Gastroesophageal sphincter (tissue), 3 donors: Measurements from ENCODE around the gene VTI1A.

ENCODE experiments used
- POLR2A ChIP-seq, 2 donors: fragments of 450-650 bp; IDR thresholded peaks; one replicate each; pipeline ENCODE4 v1.6.1; 2017; ENCODE audit warnings: antibody characterized with exemption in 2 of 2, mild to moderate bottlenecking in 2 of 2, moderate library complexity in 1 of 2
- POLR2AphosphoS5 ChIP-seq: sonication (generic); formaldehyde crosslinking; IDR thresholded peaks from one replicate; pipeline ENCODE4 v1.6.1; 2017; ENCODE audit warnings: antibody characterized with exemption
- TF ChIP-seq, protein P1 (sequence below), 4 experiments: fragments of 200-600 bp in 2 of 4; fragments of 450-650 bp in 2 of 4; sonication (generic) in 1 of 4; IDR thresholded peaks; one replicate each; pipeline ENCODE4 v1.5.1; 2017 to 2019; ENCODE audit warnings: antibody characterized with exemption in 4 of 4, mild to moderate bottlenecking in 2 of 4, moderate library complexity in 2 of 4

DNA sequence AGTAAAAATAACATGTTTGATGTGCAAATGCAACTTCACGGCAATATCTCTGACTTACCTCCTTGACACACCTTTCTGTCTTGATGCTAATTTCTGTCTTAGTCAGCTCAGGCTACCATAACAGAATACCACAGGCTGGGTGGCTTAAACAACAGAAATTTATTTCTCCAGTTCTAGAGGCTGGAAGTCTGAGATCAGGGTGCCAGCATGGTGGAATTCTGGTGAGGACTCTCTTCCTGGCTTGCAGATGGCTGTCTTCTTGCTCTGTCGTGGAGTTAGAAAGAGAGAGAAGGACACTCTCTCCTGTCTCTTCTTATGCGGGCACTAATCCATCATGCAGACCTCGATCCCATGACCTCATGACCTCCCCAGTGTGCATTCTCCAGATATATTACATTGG, 134.9 kb downstream of the VTI1A start:
- TF ChIP-seq, protein P1, sequence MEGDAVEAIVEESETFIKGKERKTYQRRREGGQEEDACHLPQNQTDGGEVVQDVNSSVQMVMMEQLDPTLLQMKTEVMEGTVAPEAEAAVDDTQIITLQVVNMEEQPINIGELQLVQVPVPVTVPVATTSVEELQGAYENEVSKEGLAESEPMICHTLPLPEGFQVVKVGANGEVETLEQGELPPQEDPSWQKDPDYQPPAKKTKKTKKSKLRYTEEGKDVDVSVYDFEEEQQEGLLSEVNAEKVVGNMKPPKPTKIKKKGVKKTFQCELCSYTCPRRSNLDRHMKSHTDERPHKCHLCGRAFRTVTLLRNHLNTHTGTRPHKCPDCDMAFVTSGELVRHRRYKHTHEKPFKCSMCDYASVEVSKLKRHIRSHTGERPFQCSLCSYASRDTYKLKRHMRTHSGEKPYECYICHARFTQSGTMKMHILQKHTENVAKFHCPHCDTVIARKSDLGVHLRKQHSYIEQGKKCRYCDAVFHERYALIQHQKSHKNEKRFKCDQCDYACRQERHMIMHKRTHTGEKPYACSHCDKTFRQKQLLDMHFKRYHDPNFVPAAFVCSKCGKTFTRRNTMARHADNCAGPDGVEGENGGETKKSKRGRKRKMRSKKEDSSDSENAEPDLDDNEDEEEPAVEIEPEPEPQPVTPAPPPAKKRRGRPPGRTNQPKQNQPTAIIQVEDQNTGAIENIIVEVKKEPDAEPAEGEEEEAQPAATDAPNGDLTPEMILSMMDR (IDR thresholded peaks at IDR 0.05) = no peak
- TF ChIP-seq POLR2A (IDR thresholded peaks at IDR 0.05) (no peak), POLR2AphosphoS5 (no peak)
